ENCODE data around the gene ABCC11. TPM values are rescaled to one million over a fixed set of nuclear protein-coding genes. Genes with fewer than 3 reads are reported as not detected.

The ABCC11 gene
- total RNA-seq, 6 experiments from 2014 or later = 2.1 to 7.6 (median 3.3) TPM

DNA sequence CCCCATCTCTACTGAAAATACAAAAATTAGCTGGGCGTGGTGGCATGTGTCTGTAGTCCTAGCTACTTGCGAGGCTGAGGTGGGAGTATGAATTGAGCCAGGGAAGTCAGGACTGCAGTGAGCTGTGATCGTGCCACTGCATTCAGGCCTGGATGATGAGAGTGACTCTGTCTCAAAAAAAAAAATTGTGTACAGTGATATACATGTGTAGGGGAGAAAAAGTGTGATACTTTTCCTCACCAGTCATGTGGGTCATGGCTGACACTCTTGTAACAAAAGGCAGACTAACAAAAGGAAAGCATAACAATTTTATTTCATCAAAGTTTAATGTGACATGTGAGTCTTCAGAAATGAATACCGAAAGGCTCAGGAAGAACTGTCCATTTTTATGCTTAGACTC is 89.5 kb downstream of the ABCC11 start:
- intact Hi-C loops (cut with DNase I) = loop anchor here in 1 of 2 donors (10.0 kb wide), 1 partner anchor 1013 kb away; the partner anchor contains the start of gene NETO2
- ATAC-seq (no peak), DNase-seq (no peak)
- Histone ChIP-seq H3K9me3 (no peaks in the 10 kb centered on the region), H3K4me3 (no peak overlapping the region), H3K36me3 (no peaks in the 10 kb centered on the region), H3K27ac (no peak overlapping the region), H3K4me1 (peaks cover 0 to 4% (median 0%) of the 10 kb centered on the region in 4 donors), H3K27me3 (no peaks in the 10 kb centered on the region)
- TF ChIP-seq CTCF (IDR thresholded peaks at IDR 0.05) (no peak), POLR2A (IDR thresholded peaks at IDR 0.05) (no peak)
- 75% methylated on average over 4 of the region's 4 CpGs for WGBS (ENCODE audit: insufficient coverage, low coverage, low lambda C conversion rate, missing lambda C conversion rate)

GRCh38 chr16:48157302-48157701 is 90.0 kb downstream of the ABCC11 start:
- intact Hi-C loops (cut with DNase I) = loop anchor here in 1 of 2 donors (10.0 kb wide), 1 partner anchor 1013 kb away; the partner anchor contains the start of gene NETO2
- ATAC-seq (no peak), DNase-seq (no peak)
- H3K4me3 ChIP-seq = no peak overlapping the region
- H3K36me3 ChIP-seq = no peaks in the 10 kb centered on the region
- H3K4me1 ChIP-seq = no peaks in the 10 kb centered on the region
- no peak overlapping the region for H3K27ac ChIP-seq
- TF ChIP-seq CTCF (IDR thresholded peaks at IDR 0.05) (no peak), POLR2A (IDR thresholded peaks at IDR 0.05) (no peak)
- WGBS (ENCODE audit: insufficient coverage, low coverage, low lambda C conversion rate, missing lambda C conversion rate) = 78% methylated on average over 10 of the region's 11 CpGs
- no peaks in the 10 kb centered on the region for H3K27me3 ChIP-seq
- no peaks in the 10 kb centered on the region for H3K9me3 ChIP-seq

- no peaks in the 10 kb centered on the region for H3K27me3 ChIP-seq
- DNase-seq (peak; percentile 84 to 86 (median 85)), ATAC-seq (peak; percentile 93 to 98 (median 97))
- H3K4me1 ChIP-seq = no peaks in the 10 kb centered on the region
- no peak overlapping the region for H3K27ac ChIP-seq
- H3K9me3 ChIP-seq = no peaks in the 10 kb centered on the region
- H3K36me3 ChIP-seq = no peaks in the 10 kb centered on the region
- 8% methylated on average over 16 of the region's 16 CpGs for WGBS (ENCODE audit: insufficient coverage, low coverage, low lambda C conversion rate, missing lambda C conversion rate)
- TF ChIP-seq POLR2A (IDR thresholded peaks at IDR 0.05) (no peak), CTCF (IDR thresholded peaks at IDR 0.05) (peak; percentile 79 to 97 (median 93))
- H3K4me3 ChIP-seq = no peak overlapping the region
- intact Hi-C loops (cut with DNase I) = loop anchor here in 1 of 2 donors (10.0 kb wide), 1 partner anchor 1012 kb away; the partner anchor contains the start of gene NETO2
Observed at GRCh38 chr16:48156790-48157209, 90.5 kb downstream of the ABCC11 start.

GRCh38 chr16:48155926-48156789 is 91.2 kb downstream of the ABCC11 start, which contains the start of gene ABCC12:
ABCC12 (minus strand) TSS chr16:48155993; CDS start chr16:48146424, 9,569 bp downstream.
- intact Hi-C loops (cut with DNase I) = loop anchor here in 1 of 2 donors (10.0 kb wide), 1 partner anchor 1011 kb away; the partner anchor contains the start of gene NETO2
- H3K36me3 ChIP-seq = no peaks in the 10 kb centered on the region
- H3K4me1 ChIP-seq = no peaks in the 10 kb centered on the region
- no peak within 1 kb of the TSS for H3K4me3 ChIP-seq
- WGBS (ENCODE audit: insufficient coverage, low coverage, low lambda C conversion rate, missing lambda C conversion rate) = 52% methylated on average over 12 of the region's 24 CpGs
- ATAC-seq = peak in 1 of 4 donors; percentile 16
- no peaks in the 10 kb centered on the region for H3K27me3 ChIP-seq
- TF ChIP-seq POLR2A (IDR thresholded peaks at IDR 0.05) (no peak), CTCF (IDR thresholded peaks at IDR 0.05) (no peak)
- H3K9me3 ChIP-seq = no peaks in the 10 kb centered on the region
- DNase-seq = no peak
- no peak within 1 kb of the TSS for H3K27ac ChIP-seq

Measured in right lobe of liver (tissue), 6 donors.